HG03432 (cell line): Measurements from ENCODE around the gene SLC6A8.
"Not testable (repeated sequence)": the region's sequence is repeated elsewhere in the genome, so short reads cannot be mapped to it uniquely, and the experiment has no call there.

ENCODE experiments used
- ATAC-seq: cut with Tn5 transposase; IDR thresholded peaks from one replicate; pipeline ENCODE4 v1.9.1; 2021; ENCODE audit warnings: mild to moderate bottlenecking, moderate library complexity; ENCODE audit not compliant: unreplicated experiment

The SLC6A8 gene

DNA sequence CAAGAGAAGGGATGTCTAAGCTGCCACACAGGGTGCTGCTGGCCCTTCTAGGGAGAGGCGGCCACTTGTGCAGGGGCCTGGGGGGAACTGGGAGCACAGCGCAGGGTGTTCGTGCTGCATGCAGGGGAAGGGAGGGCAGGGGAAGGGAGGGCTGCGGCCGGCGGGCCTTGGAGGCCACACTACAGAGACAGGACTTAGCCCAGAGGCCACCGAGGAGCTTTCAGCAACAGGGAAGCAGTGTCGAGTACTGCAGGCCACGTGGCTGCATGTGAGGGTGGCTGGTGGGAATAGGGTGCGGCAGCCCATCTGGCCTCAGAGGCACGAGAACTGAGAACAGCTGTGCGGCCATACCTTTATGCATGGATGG lies 57.3 kb downstream of the SLC6A8 start:
- not testable (repeated sequence) for ATAC-seq
